Brain pericyte (primary cell): ENCODE measurements around the gene MBNL1.

ENCODE experiments used
- DNase-seq: peaks from one replicate; pipeline ENCODE4 v3.0.0-alpha.2; 2012; ENCODE audit warnings: low read depth, low spot score

The MBNL1 gene

GRCh38 chr3:152272771-152273242 lies 4.1 kb downstream of the MBNL1 start:
- no peak for DNase-seq

GRCh38 chr3:152276681-152277080 lies 8.0 kb downstream of the MBNL1 start:
- DNase-seq: no peak

- DNase-seq: no peak
Observed at GRCh38 chr3:152277198-152277597, 8.5 kb downstream of the MBNL1 start.

- DNase-seq: no peak
Observed at GRCh38 chr3:152278756-152279427, 10.2 kb downstream of the MBNL1 start.

- DNase-seq: no peak
Observed at GRCh38 chr3:152279479-152279878, 10.8 kb downstream of the MBNL1 start.

GRCh38 chr3:152280539-152280938 lies 11.8 kb downstream of the MBNL1 start:
- DNase-seq: no peak

GRCh38 chr3:152281133-152281713 lies 12.5 kb downstream of the MBNL1 start:
- no peak for DNase-seq

GRCh38 chr3:152282813-152283212 lies 14.1 kb downstream of the MBNL1 start:
- DNase-seq: no peak

GRCh38 chr3:152283492-152284381 lies 15.0 kb downstream of the MBNL1 start:
- DNase-seq: no peak

GRCh38 chr3:152284906-152285305 lies 16.2 kb downstream of the MBNL1 start:
- no peak for DNase-seq

GRCh38 chr3:152285509-152285908 lies 16.8 kb downstream of the MBNL1 start:
- DNase-seq: no peak

- no peak for DNase-seq
Observed at GRCh38 chr3:152287898-152288576, 19.3 kb downstream of the MBNL1 start.

GRCh38 chr3:152288681-152289080 lies 20.0 kb downstream of the MBNL1 start:
- no peak for DNase-seq

GRCh38 chr3:152289708-152290107 lies 21.0 kb downstream of the MBNL1 start:
- no peak for DNase-seq

- DNase-seq: no peak
Observed at GRCh38 chr3:152290374-152290773, 21.6 kb downstream of the MBNL1 start.

GRCh38 chr3:152291238-152291637 lies 22.5 kb downstream of the MBNL1 start:
- DNase-seq: no peak

- DNase-seq: no peak
Observed at GRCh38 chr3:152291649-152292066, 22.9 kb downstream of the MBNL1 start.

- DNase-seq: no peak
Observed at GRCh38 chr3:152292366-152292765, 23.6 kb downstream of the MBNL1 start.

GRCh38 chr3:152293347-152294006 lies 24.7 kb downstream of the MBNL1 start:
- no peak for DNase-seq

GRCh38 chr3:152295344-152295743 lies 26.6 kb downstream of the MBNL1 start:
- DNase-seq: no peak

GRCh38 chr3:152295806-152296205 lies 27.1 kb downstream of the MBNL1 start:
- no peak for DNase-seq
